AG04449 (cell line): ENCODE data around the gene KRTAP16-1.

Experiments used
- CTCF ChIA-PET: fragments of 350-600 bp; formaldehyde crosslinking; extraction: SDS; loops from one replicate; lab custom pipeline; 2021; ENCODE audit warnings: antibody characterized with exemption; lab: Yijun Ruan, JAX
- POLR2A ChIA-PET: fragments of 400-600, 350-600 bp; formaldehyde crosslinking; extraction: SDS; loops from one replicate; lab custom pipeline; 2020; ENCODE audit warnings: antibody characterized with exemption, inconsistent platforms; lab: Yijun Ruan, JAX
- DNase-seq: peaks from one replicate; pipeline ENCODE4 v3.0.0-alpha.2; 2010; ENCODE audit warnings: low read depth, low spot score
- H3K4me3 ChIP-seq: 2 replicates; pipeline ENCODE4 v1.5.1; 2011; ENCODE audit warnings: low read depth, mild to moderate bottlenecking, control low read depth, low read length
- TF ChIP-seq, protein P1 (sequence below): IDR thresholded peaks from one replicate; pipeline ENCODE4 v1.5.1; 2011; ENCODE audit warnings: mild to moderate bottlenecking, moderate library complexity, low read length, control low read depth, inconsistent platforms; ENCODE audit not compliant: insufficient read depth; ENCODE audit errors: missing control alignments

KRTAP16-1 gene

DNA sequence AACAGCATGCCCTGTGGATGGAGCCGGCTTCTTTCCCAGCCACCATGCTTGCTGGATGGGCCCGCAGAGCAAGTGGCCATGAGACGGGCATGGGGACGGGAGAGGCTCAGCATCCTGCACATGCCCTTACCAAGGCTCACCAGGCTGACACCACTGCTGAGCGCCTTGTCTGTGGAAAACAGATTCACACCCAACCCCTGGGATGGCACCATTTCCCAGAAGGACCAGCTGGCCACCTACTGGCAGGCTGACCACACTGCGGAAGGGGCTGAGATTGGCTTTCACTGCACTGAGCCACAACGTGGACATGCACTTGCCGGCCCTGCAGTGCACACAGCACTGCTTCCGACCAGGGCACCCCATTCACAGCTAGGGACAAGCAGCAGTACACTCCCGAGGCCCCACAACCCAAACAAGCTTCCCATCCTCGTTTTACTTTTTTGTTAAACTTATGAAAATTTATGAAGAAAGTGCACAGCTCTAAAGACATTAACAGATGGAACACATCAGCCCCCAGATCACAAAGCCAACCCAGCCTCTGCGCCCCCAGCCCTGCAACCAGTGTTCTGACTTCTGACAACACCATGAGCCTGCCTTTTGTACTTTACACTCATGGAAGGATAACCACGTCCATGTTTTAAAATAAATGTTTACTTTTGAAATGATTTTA, 20.3 kb upstream of the KRTAP16-1 start:
- POLR2A ChIA-PET = no interaction called here
- DNase-seq = no peak

DNA sequence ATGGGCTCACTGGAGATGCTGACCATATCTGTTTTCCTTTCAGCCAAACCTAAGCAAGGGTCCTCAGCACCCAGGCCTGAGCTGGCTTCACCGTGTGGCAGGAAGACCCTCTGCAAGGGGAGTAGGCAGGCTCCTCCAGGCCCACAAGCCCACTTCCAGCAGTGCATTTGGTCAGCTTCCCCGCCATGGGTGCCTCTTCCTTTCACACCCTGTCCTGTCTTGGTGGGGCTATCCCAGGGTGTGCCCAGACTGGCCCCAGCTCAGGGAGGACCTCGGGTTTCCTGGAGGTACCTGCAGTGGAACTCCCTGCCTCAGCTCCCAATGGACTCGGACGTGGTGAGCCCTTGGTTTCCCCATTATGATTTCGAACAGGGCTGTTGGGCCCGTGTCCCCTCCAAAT, 19.1 kb upstream of the KRTAP16-1 start:
- CTCF ChIA-PET = interaction anchor here (1.0 to 8.2 kb wide), 23 partner anchors 9 to 517 kb away, joined by 3 to 90 read pairs (median 5); partner anchors contain the start of gene KRTAP17-1
- H3K4me3 ChIP-seq = no peak overlapping the region
- TF ChIP-seq, protein P1, sequence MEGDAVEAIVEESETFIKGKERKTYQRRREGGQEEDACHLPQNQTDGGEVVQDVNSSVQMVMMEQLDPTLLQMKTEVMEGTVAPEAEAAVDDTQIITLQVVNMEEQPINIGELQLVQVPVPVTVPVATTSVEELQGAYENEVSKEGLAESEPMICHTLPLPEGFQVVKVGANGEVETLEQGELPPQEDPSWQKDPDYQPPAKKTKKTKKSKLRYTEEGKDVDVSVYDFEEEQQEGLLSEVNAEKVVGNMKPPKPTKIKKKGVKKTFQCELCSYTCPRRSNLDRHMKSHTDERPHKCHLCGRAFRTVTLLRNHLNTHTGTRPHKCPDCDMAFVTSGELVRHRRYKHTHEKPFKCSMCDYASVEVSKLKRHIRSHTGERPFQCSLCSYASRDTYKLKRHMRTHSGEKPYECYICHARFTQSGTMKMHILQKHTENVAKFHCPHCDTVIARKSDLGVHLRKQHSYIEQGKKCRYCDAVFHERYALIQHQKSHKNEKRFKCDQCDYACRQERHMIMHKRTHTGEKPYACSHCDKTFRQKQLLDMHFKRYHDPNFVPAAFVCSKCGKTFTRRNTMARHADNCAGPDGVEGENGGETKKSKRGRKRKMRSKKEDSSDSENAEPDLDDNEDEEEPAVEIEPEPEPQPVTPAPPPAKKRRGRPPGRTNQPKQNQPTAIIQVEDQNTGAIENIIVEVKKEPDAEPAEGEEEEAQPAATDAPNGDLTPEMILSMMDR = no peak
- no peak for DNase-seq
- POLR2A ChIA-PET = no interaction called here

More for the DNA sequence above, 20.3 kb upstream of the KRTAP16-1 start:
- TF ChIP-seq, protein P1 = peak; percentile 95
- H3K4me3 ChIP-seq = no peak overlapping the region
- CTCF ChIA-PET = interaction anchor here (0.6 to 8.2 kb wide), 41 partner anchors 8 to 526 kb away, joined by 3 to 90 read pairs (median 4); partner anchors contain the start of genes KRTAP16-1, KRTAP17-1, KRTAP2-3 and KRTAP9-6

DNA sequence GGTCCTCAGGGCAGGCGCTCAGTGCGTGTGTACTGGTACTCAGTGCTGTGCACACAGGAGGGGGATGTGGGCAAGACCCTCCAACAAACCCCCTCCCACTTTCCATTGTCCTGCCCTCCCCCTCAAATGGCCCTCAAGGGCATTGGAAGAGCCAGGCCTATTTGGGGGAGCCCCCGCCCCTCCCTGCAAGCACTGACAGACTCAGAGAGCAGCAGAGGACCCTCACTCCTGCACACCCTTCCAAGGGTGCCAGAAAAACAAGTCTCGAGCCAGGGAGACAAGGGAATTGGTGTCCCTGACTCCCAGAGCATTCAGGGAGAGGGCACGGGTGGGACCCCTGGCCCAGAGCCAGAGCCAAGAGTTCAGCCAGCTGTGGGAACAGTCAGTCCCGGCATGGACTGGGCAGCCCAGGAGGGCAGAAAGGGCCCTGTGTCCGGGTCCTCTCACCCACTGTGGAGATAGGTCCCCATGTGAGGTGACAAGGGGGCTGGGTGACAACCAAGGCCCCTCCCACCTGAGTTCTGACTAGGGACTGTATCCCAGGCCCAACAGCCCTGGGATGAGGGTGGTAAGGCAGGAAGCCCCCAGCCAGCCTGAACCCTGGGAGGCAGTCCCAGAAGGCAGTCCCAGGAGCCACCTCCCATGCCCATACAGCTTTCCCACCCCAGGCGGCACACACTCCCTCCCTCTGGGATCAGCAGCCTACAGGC, 18.5 kb upstream of the KRTAP16-1 start:
- CTCF ChIA-PET = interaction anchor here (1.0 to 8.2 kb wide), 14 partner anchors 9 to 471 kb away, joined by 3 to 90 read pairs (median 4); partner anchors contain the start of gene KRTAP17-1
- POLR2A ChIA-PET = no interaction called here

DNA sequence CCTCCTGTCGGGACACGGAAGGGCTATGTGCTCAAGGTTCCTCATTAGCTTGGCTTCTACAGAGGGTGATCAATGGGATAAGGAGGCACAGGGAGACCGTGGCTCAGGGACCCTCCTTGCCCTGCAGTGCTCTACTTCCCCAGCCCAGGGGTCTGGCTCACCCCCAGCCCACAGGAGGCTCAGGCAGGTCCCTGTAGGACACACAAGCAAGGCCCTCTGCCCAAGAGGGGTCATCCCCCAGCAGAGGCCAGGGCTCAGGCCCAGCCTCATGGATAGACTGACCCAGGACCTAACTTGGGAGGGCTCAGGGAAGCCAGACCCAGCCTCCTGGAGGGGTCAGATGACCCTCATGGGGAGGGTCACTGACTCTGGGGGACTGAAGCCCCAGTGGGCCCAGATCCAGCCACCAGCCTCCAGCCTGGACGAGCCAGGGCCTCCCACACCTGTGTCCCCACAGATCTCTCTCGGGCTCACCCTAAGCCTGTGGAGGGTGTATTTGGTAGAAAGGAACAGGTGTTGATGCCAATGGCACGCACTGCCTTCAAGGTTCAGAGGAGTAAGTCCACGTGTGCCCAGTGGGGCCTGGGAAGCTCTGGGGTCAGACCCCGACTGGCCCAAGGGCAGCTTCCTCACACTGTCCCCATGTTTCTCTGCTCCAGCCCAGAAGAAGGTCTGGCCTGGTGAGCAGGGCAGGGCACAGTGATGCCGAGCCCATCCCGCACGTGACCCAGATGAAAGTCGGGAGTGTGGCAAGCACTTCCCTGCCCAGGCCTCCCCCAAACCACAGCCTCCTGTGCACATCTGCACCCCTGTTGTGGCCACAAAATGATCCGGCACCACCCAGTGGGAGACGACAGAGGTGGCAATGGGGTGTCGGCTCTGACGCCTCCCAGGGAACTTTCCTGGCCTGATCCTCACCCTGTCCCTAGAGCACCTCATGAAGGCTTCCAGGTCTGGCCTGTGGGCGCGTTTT, 17.4 kb upstream of the KRTAP16-1 start:
- TF ChIP-seq, protein P1 = no peak
- ChIA-PET POLR2A (no interaction called here), CTCF (no interaction called here)
- DNase-seq = no peak
- H3K4me3 ChIP-seq = no peak overlapping the region

More for the DNA sequence above, 18.5 kb upstream of the KRTAP16-1 start:
- DNase-seq = no peak
- TF ChIP-seq, protein P1 = no peak
- no peak overlapping the region for H3K4me3 ChIP-seq

DNA sequence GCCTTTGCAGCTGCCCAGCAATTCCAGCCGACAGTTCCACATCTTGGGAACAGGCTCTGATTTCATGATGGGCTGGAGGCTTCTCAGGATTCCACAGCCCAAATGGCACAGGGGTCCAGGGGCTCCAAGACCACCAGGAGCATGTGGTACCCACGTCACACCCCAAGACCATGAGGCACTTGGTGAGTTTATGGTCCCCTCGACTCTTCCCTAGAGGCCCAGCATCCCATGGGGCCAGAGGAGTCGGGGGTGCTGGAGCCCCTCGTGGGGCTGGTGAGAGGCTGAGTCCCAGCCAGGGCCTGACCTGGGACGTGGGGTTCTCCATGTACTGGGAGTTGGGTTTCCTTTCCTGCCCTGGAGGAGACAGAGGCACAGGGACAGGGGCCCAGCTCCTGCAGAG, 16.5 kb upstream of the KRTAP16-1 start:
- H3K4me3 ChIP-seq = no peak overlapping the region
- ChIA-PET CTCF (no interaction called here), POLR2A (no interaction called here)
- DNase-seq = no peak
- TF ChIP-seq, protein P1 = no peak
